Cardiac fibroblast (primary cell): ENCODE data around the gene SUPT20H.

Experiments
- DNase-seq, 2 donors: peaks; one replicate each; pipeline versions ENCODE4 v3.0.0 to v3.0.0-alpha.2; 2010; ENCODE audit warnings: low read depth in 2 of 2
- H3K4me3 ChIP-seq, 2 donors: replicated peaks in 1 of 2; 1 replicate in 1 of 2; 2 replicates in 1 of 2; pipeline ENCODE4 v1.5.1; 2011; ENCODE audit warnings: low read depth in 2 of 2, low read length in 2 of 2, mild to moderate bottlenecking in 2 of 2, moderate library complexity in 1 of 2
- TF ChIP-seq, protein P1 (sequence below): IDR thresholded peaks from one replicate; pipeline ENCODE4 v1.5.1; 2011; ENCODE audit warnings: low read depth, mild to moderate bottlenecking, low read length, inconsistent platforms

Gene SUPT20H

DNA sequence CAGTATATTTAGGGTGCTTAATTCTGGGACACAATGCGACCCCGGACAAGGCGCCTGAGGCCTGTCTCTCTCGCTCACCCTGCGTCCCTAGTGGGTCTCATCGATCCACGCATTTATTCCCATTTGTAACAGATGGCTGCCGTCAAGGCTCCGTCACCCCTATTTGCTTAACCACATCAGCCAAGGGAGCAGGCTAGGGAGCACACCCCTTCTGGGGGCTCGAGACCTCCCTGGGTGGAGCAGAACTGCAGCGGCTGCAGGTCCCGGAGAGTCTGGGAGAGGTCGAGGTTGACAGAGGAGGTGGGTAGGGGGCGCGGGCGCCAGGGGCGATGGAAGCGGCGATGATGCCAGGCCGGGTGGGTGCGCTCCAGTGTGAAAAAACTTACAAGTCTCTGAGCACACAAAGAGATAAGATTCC is 60.9 kb downstream of the SUPT20H start:
- TF ChIP-seq, protein P1, sequence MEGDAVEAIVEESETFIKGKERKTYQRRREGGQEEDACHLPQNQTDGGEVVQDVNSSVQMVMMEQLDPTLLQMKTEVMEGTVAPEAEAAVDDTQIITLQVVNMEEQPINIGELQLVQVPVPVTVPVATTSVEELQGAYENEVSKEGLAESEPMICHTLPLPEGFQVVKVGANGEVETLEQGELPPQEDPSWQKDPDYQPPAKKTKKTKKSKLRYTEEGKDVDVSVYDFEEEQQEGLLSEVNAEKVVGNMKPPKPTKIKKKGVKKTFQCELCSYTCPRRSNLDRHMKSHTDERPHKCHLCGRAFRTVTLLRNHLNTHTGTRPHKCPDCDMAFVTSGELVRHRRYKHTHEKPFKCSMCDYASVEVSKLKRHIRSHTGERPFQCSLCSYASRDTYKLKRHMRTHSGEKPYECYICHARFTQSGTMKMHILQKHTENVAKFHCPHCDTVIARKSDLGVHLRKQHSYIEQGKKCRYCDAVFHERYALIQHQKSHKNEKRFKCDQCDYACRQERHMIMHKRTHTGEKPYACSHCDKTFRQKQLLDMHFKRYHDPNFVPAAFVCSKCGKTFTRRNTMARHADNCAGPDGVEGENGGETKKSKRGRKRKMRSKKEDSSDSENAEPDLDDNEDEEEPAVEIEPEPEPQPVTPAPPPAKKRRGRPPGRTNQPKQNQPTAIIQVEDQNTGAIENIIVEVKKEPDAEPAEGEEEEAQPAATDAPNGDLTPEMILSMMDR, result no peak
- peak in 1 of 2 donors; percentile 16 for DNase-seq
- peak overlapping the region; percentile 89 to 97 for H3K4me3 ChIP-seq

DNA sequence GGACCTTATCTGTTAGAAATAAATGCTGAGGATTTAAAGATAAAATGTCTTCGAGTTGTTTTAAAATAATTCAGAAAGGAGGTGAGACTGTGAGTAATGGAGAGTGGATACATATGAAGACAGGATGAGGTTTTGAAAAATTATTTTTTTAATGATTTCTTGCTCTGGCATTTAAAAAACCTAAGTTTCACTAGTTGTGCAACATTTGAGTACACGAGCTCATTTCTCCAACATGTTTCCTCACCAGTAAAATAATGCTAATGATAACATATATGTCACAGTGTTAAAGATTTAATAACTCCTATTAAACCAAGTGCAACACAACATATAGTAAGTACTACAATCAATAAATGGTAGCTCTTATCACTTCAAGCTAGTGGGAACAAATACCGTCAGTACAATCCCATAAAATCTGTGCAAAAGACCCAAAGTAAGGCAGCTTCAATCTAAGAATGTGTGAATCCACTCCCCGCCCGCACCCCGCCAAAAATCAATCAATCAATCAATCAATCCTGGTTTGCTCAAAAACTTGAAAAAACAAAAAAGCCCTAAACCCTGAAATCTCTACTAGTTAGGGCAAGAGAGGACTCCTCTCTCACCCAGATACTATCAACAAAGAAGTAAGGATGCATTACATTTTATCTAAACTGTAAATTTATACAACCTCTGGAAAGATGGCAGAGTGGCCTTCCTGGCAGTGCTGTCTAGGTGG is 61.6 kb downstream of the SUPT20H start:
- TF ChIP-seq, protein P1, result no peak
- peak in 1 of 2 donors; percentile 58 for DNase-seq
- peak overlapping the region; percentile 89 to 97 for H3K4me3 ChIP-seq

DNA sequence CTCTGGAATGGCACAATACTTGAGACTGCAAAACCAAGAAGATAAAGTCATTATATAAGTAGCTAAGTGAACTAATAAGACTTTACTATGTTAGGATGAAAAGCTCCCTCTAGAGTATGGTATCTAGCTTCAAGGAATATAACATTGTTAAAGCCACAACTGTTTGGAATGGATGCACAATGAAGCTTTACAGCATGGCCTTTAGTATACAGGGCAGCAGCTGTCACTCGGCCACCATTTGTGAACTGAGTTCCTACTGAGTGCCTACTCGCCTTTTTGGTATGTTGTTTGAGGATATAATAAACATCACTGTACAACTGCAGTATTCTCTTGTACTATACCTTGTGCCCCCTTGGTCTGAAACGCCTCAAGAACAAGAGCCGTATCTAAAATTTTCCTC is 67.1 kb downstream of the SUPT20H start:
- no peak overlapping the region for H3K4me3 ChIP-seq
- no peak for DNase-seq
- TF ChIP-seq, protein P1, result no peak

DNA sequence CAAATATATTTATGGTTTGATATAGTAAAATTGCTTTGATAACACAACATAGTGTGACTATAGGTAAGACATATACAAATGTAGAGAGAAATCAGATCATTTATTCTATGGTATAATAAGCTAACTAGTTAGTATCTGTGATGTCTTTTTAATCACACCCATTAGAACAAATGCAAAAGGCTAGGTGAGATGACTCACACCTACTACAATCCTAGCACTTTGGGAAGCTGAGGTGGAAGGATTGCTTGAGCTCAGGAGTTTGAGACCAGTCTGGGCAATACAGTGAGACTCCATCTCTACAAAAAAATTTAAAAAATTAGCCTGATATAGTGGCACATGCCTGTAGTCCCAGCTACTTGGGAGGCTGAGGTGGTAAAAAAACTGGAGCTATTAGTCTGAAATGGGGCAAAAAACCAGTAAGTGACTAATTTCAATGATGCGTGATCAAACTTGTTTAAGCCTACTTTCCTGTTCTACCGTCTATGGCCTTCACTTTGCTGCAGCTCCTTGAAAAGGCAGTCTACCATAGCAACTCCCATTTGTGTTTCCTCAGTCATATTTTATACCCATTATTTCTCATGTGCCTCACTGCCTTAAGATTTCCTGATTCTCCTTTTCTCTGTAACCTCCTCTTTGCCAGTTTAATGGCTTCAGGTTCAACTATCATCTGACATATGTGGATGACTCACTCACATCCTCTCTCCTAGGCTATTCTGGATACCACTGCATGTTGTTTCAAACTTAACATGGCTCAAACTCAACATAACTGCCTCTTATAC is 72.8 kb downstream of the SUPT20H start:
- no peak overlapping the region for H3K4me3 ChIP-seq
- TF ChIP-seq, protein P1, result no peak
- peak; percentile 8 to 34 for DNase-seq

DNA sequence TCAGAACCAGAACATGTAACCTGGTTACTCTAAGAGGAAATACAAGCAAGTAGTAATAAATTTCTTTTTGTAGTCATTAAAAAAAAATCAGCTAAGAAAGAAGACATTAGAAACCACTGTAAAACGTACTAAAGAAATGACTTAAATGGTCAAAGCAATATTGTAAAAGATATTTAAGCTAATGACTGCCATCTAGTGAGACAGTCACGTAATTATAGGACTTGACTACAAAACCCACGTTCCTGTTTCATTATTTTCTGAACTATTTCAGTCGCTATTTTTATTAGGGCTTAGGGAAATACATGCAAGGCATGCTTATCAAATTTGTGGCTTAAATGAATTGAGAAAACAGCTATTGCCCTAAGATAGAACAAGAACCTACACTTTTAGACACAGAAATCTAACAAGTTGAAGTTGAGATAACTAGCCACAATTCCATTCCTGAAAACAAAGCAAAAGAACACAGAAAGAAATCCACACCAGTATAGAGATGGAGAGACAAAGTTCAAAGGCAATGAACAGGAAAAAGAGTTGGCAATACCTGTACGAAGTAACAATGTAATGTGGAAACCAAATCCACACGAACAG is 78.2 kb downstream of the SUPT20H start:
- H3K4me3 ChIP-seq, result no peak overlapping the region
- peak; percentile 78 to 80 for DNase-seq
- TF ChIP-seq, protein P1, result peak; percentile 24

DNA sequence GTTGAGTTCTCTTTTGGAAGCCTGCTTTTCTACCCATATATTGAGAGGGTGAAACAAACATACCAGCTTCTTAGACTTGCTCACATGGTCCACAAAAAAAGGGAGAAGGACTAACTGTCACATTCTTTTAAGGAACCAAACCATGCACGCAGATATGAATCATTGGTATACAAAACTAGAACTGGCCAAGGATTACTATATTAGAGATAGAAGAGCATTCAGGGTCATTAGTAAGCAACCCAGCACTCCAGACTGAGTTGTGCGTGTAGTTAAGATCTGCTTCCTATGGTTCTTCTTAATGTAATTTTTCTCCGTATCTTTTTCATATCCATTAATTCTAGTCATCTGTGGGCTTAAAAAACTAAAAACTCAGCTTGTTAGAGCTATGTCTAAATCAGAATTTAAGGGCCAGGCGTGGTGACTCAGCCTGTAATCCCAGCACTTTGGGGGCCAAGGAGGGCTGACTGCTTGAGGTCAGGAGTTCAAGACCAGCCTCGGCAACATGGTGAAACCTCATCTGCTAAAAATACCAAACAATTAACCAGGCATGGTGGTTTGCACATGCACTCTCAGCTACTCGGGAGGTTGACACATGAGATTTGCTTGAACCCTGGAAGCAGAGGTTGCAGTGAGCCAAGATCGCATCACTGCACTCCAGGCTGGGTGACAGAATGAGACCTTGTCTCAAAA is 80.0 kb downstream of the SUPT20H start:
- peak; percentile 18 to 25 for DNase-seq
- TF ChIP-seq, protein P1, result no peak
- H3K4me3 ChIP-seq, result no peak overlapping the region
